Spinal cord (tissue), 10 donors: ENCODE data around the gene TRIO. TPM values are rescaled to one million over a fixed set of nuclear protein-coding genes. Genes with fewer than 3 reads are reported as not detected.
A peak's percentile ranks its signal among the peaks of the same experiment; 100 is the strongest.

ENCODE experiments used
- DNase-seq, 6 donors: peaks; one replicate each; pipeline versions ENCODE4 v3.0.0 to v3.0.0-alpha.2; 2013 to 2015; ENCODE audit warnings: low spot score in 6 of 6, low read depth in 4 of 6
- H3K27ac ChIP-seq: one replicate; pipeline ENCODE4 v1.5.1; 2013; ENCODE audit warnings: low read depth, low read length, control low read depth
- H3K27me3 ChIP-seq: one replicate; pipeline ENCODE4 v1.6.1; 2013; ENCODE audit warnings: low read length; ENCODE audit not compliant: control insufficient read depth, insufficient read depth
- H3K36me3 ChIP-seq: one replicate; pipeline ENCODE4 v1.6.1; 2013; ENCODE audit warnings: low read length; ENCODE audit not compliant: control insufficient read depth, insufficient read depth
- H3K4me1 ChIP-seq: one replicate; pipeline ENCODE4 v1.6.1; 2013; ENCODE audit warnings: low read length; ENCODE audit not compliant: control insufficient read depth, insufficient read depth
- H3K4me3 ChIP-seq: one replicate; pipeline ENCODE4 v1.5.1; 2013; ENCODE audit warnings: low read depth, low read length, control low read depth
- H3K9me3 ChIP-seq: one replicate; pipeline ENCODE4 v1.6.1; 2013; ENCODE audit warnings: low read length; ENCODE audit not compliant: control insufficient read depth, insufficient read depth
- WGBS: methylation state at CpG from one replicate; pipeline ENCODE4 v1.1.5; 2013; ENCODE audit warnings: missing lambda C conversion rate; ENCODE audit not compliant: insufficient coverage; 5-methylcytosine and 5-hydroxymethylcytosine counted together
- polyA plus RNA-seq, 2 donors: library from polyadenylated mRNA; unstranded; fragments of 120-200 nt; gene quantifications; one replicate each; pipeline ENCODE4 v1.2.1, GENCODE V29; 2013; ENCODE audit not compliant: insufficient read length in 2 of 2
- total RNA-seq, 2 donors: library from RNA; depleted of rRNA in 1 of 2; stranded (reverse); fragments of 120-200 nt in 1 of 2; fragments of >200 nt in 1 of 2; gene quantifications; one replicate each; pipeline versions ENCODE4 v1.2.3 to v1.2.4, GENCODE V29; 2013 to 2014
- donor health status: healthy.

Gene TRIO
- total and polyA plus RNA-seq, 4 donors = 175 to 253 (median 240) TPM

- H3K36me3 ChIP-seq = no peaks in the 10 kb centered on the region
- peaks cover 48% of the 10 kb centered on the region for H3K4me1 ChIP-seq
- no peaks in the 10 kb centered on the region for H3K27me3 ChIP-seq
- H3K4me3 ChIP-seq = peak overlapping the region; percentile 74
- no peaks in the 10 kb centered on the region for H3K9me3 ChIP-seq
- 67% methylated on average over 1 of the region's 3 CpGs for WGBS
- DNase-seq = peak in 1 of 6 donors; percentile 53
- peak overlapping the region; percentile 84 for H3K27ac ChIP-seq
Observed at GRCh38 chr5:14444161-14444560, 301.0 kb downstream of the TRIO start.

- H3K27me3 ChIP-seq = no peaks in the 10 kb centered on the region
- DNase-seq = peak in 1 of 6 donors; percentile 37
- WGBS = 53% methylated on average over 2 of the region's 4 CpGs
- H3K4me3 ChIP-seq = peak overlapping the region; percentile 30
- no peaks in the 10 kb centered on the region for H3K36me3 ChIP-seq
- H3K4me1 ChIP-seq = peaks cover 49% of the 10 kb centered on the region
- peak overlapping the region; percentile 84 for H3K27ac ChIP-seq
- H3K9me3 ChIP-seq = no peaks in the 10 kb centered on the region
Observed at GRCh38 chr5:14445013-14445412, 301.9 kb downstream of the TRIO start.

DNA sequence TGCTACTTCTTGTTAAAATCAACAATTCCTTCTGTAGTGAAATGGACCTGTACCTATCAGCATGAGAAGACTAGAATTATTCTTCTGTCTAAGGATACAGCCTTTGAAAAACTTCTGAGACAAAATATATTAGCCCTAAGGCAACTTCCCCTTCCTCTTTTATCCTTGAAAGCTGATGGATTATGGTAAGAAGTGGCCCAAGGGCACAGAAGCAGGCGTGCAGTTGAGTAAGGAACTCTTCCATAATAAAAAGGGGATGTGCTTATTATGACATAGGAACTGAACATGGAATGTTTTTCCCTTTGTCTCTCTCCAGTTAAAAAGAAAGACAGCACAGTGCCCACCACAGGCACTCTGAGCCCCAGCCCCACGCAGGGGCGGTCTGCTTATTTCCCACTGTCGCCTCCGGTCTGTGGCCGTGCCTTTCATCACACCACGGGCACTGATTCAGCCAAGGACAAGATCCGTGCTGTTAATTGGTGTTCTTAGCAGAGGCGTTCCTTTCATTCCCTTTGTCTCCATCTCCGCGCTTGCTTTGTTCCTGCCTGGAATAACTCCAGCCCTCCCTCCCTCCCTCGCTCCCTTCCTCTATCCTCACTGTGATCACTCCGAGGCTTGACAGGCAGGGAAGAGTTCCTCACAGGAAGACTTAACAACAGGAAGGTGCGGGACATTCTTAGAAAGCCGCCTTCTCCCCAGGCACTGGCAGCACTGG lies 302.6 kb downstream of the TRIO start:
- Histone ChIP-seq H3K4me3 (peak overlapping the region; percentile 13), H3K27ac (peak overlapping the region; percentile 84), H3K36me3 (no peaks in the 10 kb centered on the region), H3K27me3 (no peaks in the 10 kb centered on the region), H3K9me3 (no peaks in the 10 kb centered on the region), H3K4me1 (peaks cover 46% of the 10 kb centered on the region)
- 11% methylated on average over 14 of the region's 15 CpGs for WGBS
- DNase-seq = peak in 2 of 6 donors; percentile 92 to 95

GRCh38 chr5:14447958-14448911 lies 305.1 kb downstream of the TRIO start:
- WGBS = 19% methylated on average over 11 of the region's 17 CpGs
- Histone ChIP-seq H3K4me3 (no peak overlapping the region), H3K9me3 (no peaks in the 10 kb centered on the region), H3K36me3 (peaks cover 6% of the 10 kb centered on the region), H3K27ac (peak overlapping the region; percentile 84), H3K4me1 (peaks cover 48% of the 10 kb centered on the region), H3K27me3 (no peaks in the 10 kb centered on the region)
- DNase-seq = peak in 2 of 6 donors; percentile 50 to 60

- H3K27me3 ChIP-seq = no peaks in the 10 kb centered on the region
- peak in 1 of 6 donors; percentile 55 for DNase-seq
- H3K9me3 ChIP-seq = no peaks in the 10 kb centered on the region
- peak overlapping the region; percentile 84 for H3K27ac ChIP-seq
- WGBS = 62% methylated on average over 8 of the region's 16 CpGs
- H3K4me1 ChIP-seq = peaks cover 53% of the 10 kb centered on the region
- H3K36me3 ChIP-seq = peaks cover 13% of the 10 kb centered on the region
- no peak overlapping the region for H3K4me3 ChIP-seq
Observed at GRCh38 chr5:14449052-14449661, 306.0 kb downstream of the TRIO start.

DNA sequence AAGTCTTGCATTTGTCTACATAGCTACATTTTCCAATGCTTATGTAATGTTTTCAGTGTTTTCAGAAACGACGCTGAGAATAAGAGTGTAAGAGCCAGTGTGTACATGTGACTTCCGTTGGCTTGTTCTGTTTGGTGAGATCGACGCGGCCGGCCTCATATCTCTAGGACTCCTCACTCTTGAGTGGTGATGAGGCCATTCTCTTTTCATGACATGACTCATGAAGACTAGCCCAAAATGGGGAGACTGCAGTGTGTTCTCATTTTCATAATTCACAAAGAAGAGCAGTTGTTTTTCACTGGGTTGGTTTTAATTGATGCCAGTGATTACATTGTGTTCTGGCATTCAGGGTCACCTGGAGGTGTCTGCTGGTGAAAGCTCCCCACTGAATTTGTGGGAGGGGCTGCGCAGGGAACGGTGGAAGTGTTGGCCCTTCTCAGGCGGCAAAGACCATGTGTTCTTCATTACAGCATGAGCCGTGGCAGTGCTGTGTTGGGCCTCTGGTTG lies 306.9 kb downstream of the TRIO start:
- H3K27ac ChIP-seq = peak overlapping the region; percentile 84
- WGBS = 63% methylated on average over 3 of the region's 11 CpGs
- peak in 1 of 6 donors; percentile 71 for DNase-seq
- H3K36me3 ChIP-seq = peaks cover 17% of the 10 kb centered on the region
- H3K27me3 ChIP-seq = no peaks in the 10 kb centered on the region
- H3K4me3 ChIP-seq = no peak overlapping the region
- H3K4me1 ChIP-seq = peaks cover 48% of the 10 kb centered on the region
- no peaks in the 10 kb centered on the region for H3K9me3 ChIP-seq

- no peaks in the 10 kb centered on the region for H3K27me3 ChIP-seq
- no CpG with 5 or more reads among the region's 2 CpGs for WGBS
- H3K4me1 ChIP-seq = peaks cover 45% of the 10 kb centered on the region
- H3K4me3 ChIP-seq = no peak overlapping the region
- H3K27ac ChIP-seq = peak overlapping the region; percentile 84
- peaks cover 19% of the 10 kb centered on the region for H3K36me3 ChIP-seq
- no peak for DNase-seq
- H3K9me3 ChIP-seq = no peaks in the 10 kb centered on the region
Observed at GRCh38 chr5:14450742-14451141, 307.6 kb downstream of the TRIO start.

DNA sequence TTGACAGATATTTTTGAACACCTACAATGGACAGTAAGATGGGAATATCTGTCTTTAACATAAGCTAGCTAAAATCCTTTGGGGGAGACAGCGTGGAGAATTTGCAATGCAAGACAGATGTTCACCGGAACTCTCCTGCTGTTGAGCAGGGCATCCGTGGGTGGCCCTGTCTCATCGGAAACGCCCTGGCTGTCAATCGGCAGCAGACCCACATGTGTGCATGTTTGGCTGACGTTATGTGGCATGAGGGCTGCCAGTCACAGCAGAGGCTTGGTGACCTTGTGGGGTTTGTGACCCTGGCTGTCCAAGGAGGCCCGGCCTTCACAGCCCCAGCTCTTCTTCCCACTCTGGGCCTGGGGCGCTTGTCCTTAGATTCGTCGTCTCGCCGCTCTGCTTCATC lies 308.7 kb downstream of the TRIO start:
- Histone ChIP-seq H3K27ac (peak overlapping the region; percentile 70), H3K9me3 (no peaks in the 10 kb centered on the region), H3K27me3 (no peaks in the 10 kb centered on the region), H3K36me3 (peaks cover 24% of the 10 kb centered on the region), H3K4me3 (no peak overlapping the region), H3K4me1 (peaks cover 41% of the 10 kb centered on the region)
- no peak for DNase-seq
- 57% methylated on average over 9 of the region's 13 CpGs for WGBS
